ENCODE measurements around the gene CAMK2G.
"Not testable (repeated sequence)": the region's sequence is repeated elsewhere in the genome, so short reads cannot be mapped to it uniquely, and the experiment has no call there.

CAMK2G gene

DNA sequence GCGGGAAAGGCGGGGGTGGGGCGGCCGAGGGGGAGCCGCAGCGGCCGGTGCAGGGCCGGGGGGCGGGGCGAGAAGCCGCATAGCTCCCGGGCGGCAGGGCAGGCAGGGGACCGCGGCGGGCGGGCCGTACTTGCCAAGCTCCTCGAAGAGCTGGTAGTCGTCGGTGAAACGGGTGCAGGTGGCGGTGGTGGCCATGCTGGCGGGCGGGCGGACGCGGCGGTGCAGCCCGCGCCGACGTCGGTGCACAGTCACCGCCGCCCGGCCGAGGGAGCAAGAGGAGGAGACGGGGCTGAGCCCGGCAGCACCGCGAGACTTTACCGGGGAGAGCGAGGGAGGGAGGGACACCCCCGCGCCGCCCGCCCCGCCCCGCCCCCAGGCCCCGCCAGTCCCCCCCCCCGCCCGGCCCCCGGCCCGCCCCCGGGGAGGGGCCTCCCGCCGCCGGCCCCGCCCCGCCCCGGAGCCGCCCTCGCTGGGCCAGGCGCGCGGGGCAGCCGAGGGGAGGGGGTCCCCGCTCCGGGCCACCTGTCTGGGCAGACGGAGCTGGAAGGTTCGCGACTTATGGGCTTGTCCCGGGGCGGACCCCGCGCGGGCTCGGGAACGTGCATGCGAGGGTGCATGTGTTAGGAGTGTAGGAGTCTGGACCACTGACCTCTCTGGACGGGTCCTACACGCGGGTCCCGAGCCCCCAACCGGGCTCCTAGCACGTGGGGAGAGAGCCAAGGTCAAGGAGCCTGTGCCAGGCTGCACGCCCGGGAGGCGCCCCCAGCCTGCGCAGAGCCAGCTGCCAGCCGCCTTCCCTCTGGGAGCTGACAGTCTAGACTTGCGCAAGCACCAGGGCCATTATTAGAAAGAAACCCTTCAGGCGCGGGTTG, at the start of gene CAMK2G:
Gene CAMK2G (minus strand): TSS at position 289 of the 872 bp plus-strand sequence. CDS start 94 bp downstream, at position 195.
- Mint-ChIP-seq H3K4me1 (ENCODE audit: low read depth) (peaks cover 49% of the 10 kb centered on the region), H3K27ac (peak within 1 kb of the TSS; percentile 71), H3K4me3 (peak within 1 kb of the TSS; percentile 85), H3K9me3 (no peaks in the 10 kb centered on the region), H3K27me3 (ENCODE audit: low read depth) (peaks cover 13% of the 10 kb centered on the region), H3K36me3 (ENCODE audit: low read depth) (peaks cover 22% of the 10 kb centered on the region)

DNA sequence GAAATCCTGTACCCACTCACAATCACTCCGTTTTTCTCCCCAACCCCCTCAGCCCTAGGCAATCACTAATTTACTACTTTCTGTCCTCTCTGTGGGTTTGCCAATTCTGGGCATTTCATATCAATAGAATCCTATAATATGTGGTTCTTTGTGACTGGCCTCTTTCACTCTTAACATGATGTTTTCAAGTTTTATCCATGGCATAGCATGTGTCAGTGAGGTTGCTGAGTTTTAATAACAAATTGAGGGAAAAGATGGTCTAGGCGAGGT, 48.4 kb upstream of the CAMK2G start:
- Mint-ChIP-seq H3K27me3 (ENCODE audit: low read depth) (peaks cover 54% of the 10 kb centered on the region), H3K36me3 (ENCODE audit: low read depth) (peaks cover 10% of the 10 kb centered on the region), H3K9me3 (peaks cover 8% of the 10 kb centered on the region), H3K4me3 (no peak overlapping the region), H3K4me1 (ENCODE audit: low read depth) (peaks cover 37% of the 10 kb centered on the region), H3K27ac (no peak overlapping the region)

DNA sequence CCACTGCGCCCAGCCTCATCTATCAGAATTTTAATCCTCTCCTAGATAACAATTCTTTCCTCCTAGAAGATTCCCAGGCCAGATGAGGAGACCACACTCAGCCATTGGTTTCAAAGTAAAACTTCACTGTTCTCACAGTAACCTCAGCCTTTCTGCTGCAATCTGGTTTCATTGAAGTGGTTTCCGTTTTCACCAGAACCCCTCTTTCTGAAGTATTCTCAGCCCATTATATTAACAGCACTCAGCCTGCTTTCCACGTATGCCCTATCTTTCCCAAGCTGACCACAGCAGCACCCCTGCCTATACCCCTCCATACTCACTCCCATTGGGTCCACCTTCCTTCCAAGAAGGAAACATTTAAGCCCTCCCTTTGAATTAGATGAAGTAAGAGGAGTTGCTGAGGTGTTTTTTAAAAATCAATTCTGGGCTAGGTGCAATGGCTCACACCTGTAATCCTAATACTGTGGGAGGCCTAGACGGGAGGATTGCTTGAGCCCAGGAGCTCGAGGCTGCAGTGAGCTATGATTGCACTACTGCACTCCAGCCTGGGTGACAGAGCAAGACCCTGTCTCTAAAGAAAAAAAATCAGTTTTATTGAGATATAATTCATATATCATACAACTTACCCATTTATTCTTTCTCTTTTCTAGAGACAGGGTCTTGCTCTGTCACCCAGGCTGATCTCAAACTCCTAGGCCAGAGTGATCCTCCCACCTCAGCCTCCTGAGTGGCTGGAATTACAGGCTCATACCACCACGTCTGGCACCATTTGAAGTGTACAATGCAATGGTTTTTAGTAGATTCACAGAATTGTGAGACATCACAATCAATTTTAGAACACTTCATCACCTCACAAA, 47.9 kb upstream of the CAMK2G start:
- peaks cover 13% of the 10 kb centered on the region for H3K36me3 Mint-ChIP-seq (ENCODE audit: low read depth)
- H3K27ac Mint-ChIP-seq = peak overlapping the region; percentile 63
- H3K4me3 Mint-ChIP-seq = peak overlapping the region; percentile 45
- peaks cover 37% of the 10 kb centered on the region for H3K4me1 Mint-ChIP-seq (ENCODE audit: low read depth)
- H3K9me3 Mint-ChIP-seq = peaks cover 13% of the 10 kb centered on the region
- H3K27me3 Mint-ChIP-seq (ENCODE audit: low read depth) = peaks cover 48% of the 10 kb centered on the region

DNA sequence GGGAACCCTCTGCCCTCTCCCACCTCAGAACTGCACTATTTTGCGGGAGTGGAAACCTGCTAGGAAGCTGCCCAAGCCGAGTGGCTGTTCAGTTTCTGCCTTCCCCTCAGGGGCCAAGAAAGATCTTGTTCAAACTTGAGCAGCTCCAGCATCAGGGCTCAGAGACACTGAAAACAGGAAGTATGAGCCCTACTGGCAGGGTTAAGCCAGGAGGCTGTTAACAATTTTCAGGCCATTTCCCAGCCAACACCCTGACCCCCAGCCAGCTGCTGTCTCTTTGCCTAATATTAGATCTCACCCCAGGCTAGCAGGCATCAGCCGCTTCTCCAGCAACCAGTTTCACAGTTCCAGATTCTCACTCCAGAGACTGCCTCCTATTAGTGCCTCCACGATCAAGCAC, 45.7 kb upstream of the CAMK2G start:
- H3K4me1 Mint-ChIP-seq (ENCODE audit: low read depth) = peaks cover 34% of the 10 kb centered on the region

DNA sequence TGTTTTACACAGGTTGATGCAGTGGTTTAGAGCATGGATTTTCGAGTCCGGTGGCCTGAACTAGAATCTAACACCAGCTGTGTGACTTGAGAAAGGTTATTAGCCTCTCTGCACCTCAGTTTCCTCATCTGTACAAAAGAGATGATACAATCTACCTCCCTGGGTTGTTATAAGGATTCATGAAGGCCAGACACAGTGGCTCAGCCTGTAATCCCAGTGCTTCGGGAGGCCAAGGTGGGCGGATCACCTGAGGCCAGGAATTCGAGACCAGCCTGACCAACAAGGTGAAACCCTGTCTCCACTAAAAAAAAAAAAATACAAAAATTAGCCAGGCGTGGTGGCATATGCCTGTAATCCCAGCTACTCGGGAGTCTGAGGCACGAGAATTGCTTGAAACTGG, 45.1 kb upstream of the CAMK2G start:
- Mint-ChIP-seq H3K9me3 (peaks cover 13% of the 10 kb centered on the region), H3K27me3 (ENCODE audit: low read depth) (peaks cover 42% of the 10 kb centered on the region), H3K36me3 (ENCODE audit: low read depth) (peaks cover 22% of the 10 kb centered on the region), H3K4me1 (ENCODE audit: low read depth) (peaks cover 31% of the 10 kb centered on the region)
- H3K27ac Mint-ChIP-seq, H3K4me3 Mint-ChIP-seq: not testable (repeated sequence)

More for the DNA sequence above, 45.7 kb upstream of the CAMK2G start:
- peaks cover 42% of the 10 kb centered on the region for H3K27me3 Mint-ChIP-seq (ENCODE audit: low read depth)
- no peak overlapping the region for H3K4me3 Mint-ChIP-seq
- peaks cover 23% of the 10 kb centered on the region for H3K36me3 Mint-ChIP-seq (ENCODE audit: low read depth)
- H3K9me3 Mint-ChIP-seq = peaks cover 13% of the 10 kb centered on the region
- H3K27ac Mint-ChIP-seq = no peak overlapping the region

DNA sequence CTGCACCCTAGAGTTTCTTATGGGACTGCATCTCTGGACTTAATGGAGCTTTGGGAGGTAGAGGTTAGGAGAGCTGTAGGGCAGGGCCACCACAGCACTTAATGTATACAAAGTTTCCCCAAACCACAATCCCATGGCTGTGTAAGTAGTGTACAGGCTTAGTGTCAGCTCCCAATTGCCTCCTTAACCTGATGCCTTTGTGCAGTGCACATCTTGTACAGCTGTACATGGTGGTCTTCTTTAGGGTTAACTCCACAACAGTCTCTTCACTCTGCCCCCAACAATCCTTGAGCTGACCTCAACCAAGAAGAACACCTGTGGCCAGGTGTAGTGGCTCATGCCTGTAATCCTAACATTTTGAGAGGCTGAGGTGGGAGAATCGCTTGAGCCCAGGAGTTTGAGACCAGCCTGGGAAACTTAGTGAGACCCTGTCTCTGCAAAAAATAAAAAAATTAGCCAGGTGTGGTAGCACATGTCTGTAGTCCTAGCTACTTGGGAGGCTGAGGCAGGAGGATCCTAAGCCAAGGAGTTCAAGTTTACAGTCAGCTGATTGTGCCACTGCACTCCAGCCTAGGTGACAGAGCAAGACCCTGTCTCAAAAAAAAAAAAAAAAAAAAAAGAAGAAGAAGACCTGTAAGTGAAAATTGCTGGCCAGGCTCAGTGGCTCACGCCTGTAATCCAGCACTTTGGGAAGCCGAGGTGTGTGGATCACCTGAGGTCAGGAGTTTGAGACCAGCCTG, 43.4 kb upstream of the CAMK2G start:
- Mint-ChIP-seq H3K4me1 (ENCODE audit: low read depth) (peaks cover 24% of the 10 kb centered on the region), H3K27ac (no peak overlapping the region), H3K4me3 (no peak overlapping the region), H3K27me3 (ENCODE audit: low read depth) (peaks cover 44% of the 10 kb centered on the region), H3K36me3 (ENCODE audit: low read depth) (peaks cover 21% of the 10 kb centered on the region), H3K9me3 (peaks cover 13% of the 10 kb centered on the region)

DNA sequence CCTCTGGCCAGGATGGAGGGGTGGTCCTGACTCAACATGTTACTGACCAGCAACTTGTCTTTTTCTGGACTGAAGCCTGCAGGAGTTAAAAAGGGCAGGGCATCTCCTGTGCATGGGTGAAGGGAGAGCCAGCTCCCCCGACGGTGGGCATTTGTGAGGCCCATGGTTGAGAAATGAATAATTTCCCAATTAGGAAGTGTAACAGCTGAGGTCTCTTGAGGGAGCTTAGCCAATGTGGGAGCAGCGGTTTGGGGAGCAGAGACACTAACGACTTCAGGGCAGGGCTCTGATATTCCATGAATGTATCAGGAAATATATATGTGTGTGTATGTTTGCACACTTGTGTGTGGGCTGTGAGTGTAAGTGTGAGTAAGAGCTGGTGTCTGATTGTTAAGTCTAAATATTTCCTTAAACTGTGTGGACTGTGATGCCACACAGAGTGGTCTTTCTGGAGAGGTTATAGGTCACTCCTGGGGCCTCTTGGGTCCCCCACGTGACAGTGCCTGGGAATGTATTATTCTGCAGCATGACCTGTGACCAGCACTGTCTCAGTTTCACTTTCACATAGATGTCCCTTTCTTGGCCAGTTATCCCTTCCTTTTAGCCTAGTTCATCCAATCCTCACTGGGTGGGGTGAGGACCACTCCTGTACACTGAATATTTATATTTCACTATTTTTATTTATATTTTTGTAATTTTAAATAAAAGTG, 42.6 kb upstream of the CAMK2G start:
- Mint-ChIP-seq H3K27me3 (ENCODE audit: low read depth) (peaks cover 47% of the 10 kb centered on the region), H3K4me3 (no peak overlapping the region), H3K9me3 (peaks cover 13% of the 10 kb centered on the region), H3K36me3 (ENCODE audit: low read depth) (peaks cover 21% of the 10 kb centered on the region), H3K4me1 (ENCODE audit: low read depth) (peaks cover 16% of the 10 kb centered on the region), H3K27ac (no peak overlapping the region)

DNA sequence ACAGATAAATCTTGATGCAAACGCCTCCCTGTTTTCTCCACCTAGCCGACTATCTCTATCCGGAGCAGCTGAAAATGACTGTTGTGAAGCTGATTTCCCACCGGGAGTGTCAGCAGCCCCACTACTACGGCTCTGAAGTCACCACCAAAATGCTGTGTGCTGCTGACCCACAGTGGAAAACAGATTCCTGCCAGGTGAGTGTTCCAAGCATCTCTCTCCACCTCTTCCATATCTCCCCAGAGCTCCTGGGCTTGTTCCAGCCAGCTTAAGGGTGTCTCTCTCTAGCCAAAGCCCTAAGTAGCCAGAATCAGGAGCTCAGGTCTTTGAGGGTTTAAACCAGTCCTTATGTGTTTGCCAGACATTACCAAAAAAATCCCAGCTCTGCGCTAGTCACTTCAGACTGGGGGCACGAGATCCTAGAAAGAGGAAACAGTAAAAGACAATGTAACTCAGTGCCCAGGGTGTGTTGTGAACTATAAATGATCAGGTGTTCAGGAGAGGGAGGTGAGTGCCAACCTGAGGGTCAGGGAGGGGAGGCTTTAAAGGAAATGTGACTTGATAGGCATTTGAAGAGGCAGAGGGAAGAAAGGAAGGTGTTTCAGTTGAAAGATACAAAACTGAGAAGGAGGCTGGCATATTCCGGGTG, 41.0 kb upstream of the CAMK2G start:
- H3K27me3 Mint-ChIP-seq (ENCODE audit: low read depth) = peaks cover 58% of the 10 kb centered on the region
- no peak overlapping the region for H3K4me3 Mint-ChIP-seq
- H3K36me3 Mint-ChIP-seq (ENCODE audit: low read depth) = peaks cover 21% of the 10 kb centered on the region
- peaks cover 13% of the 10 kb centered on the region for H3K9me3 Mint-ChIP-seq
- H3K4me1 Mint-ChIP-seq (ENCODE audit: low read depth) = peaks cover 18% of the 10 kb centered on the region
- H3K27ac Mint-ChIP-seq = no peak overlapping the region

DNA sequence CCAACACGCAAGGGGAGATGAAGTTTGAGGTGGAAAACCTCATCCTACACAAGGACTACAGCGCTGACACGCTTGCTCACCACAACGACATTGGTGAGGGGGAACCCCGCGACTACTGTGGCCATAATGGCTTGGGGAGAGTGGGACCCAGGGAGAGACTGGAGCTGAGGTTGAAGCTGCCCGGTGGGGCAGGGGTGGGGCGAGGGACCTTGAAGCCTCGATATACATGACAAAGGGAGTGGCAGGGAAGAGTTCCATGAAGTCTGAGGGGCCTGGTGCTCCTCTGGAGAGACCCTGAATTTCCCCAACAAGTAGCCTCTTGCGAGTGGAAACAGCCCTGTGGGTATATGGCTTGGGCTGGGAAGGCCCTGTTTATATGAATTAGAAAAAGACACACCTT, 39.7 kb upstream of the CAMK2G start:
- no peak overlapping the region for H3K27ac Mint-ChIP-seq
- peaks cover 21% of the 10 kb centered on the region for H3K36me3 Mint-ChIP-seq (ENCODE audit: low read depth)
- peaks cover 13% of the 10 kb centered on the region for H3K9me3 Mint-ChIP-seq
- H3K27me3 Mint-ChIP-seq (ENCODE audit: low read depth) = peaks cover 62% of the 10 kb centered on the region
- H3K4me3 Mint-ChIP-seq = no peak overlapping the region
- H3K4me1 Mint-ChIP-seq (ENCODE audit: low read depth) = peaks cover 22% of the 10 kb centered on the region

DNA sequence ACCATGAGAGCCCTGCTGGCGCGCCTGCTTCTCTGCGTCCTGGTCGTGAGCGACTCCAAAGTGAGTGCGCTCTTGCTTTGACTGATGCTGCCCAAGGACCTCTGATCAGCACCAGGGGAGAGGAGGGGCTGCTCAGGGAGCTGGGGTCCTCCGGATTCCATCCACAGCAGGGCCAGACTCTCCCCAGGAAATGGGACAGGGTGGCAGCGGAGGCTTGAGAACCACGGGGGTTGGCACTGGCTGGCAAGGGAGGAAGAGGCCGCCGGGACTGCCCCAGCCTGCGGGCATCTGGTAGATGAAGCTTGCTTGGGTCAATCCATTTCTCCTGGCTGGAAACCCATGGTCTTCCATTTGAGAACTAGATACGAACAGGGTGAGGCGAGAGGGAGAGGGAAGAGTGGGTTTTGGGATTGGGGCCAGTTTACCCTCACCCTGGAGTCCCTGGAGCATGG, 37.2 kb upstream of the CAMK2G start:
- Mint-ChIP-seq H3K27me3 (ENCODE audit: low read depth) (peaks cover 64% of the 10 kb centered on the region), H3K36me3 (ENCODE audit: low read depth) (peaks cover 11% of the 10 kb centered on the region)

DNA sequence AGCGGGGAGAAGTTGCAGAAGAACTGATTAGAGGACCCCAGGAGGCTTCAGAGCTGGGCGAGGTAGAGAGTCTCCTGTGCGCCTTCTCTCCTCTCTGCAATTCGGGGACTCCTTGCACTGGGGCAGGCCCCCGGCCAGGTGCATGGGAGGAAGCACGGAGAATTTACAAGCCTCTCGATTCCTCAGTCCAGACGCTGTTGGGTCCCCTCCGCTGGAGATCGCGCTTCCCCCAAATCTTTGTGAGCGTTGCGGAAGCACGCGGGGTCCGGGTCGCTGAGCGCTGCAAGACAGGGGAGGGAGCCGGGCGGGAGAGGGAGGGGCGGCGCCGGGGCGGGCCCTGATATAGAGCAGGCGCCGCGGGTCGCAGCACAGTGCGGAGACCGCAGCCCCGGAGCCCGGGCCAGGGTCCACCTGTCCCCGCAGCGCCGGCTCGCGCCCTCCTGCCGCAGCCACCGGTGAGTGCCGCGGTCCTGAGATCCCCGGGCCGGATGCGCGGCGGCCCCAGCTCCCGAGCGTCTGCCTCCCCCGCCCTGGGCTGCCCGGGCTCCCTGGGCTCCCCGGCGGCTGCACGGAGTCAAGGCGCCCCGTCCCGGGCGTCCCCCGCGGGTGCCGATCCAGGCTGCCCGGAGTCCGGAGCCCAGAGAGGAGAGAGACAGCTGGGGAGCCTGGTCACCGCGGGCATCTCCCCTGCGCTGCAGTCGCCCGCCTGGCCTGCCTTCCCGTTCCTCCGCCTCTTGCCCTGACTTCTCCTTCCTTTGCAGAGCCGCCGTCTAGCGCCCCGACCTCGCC, 36.6 kb upstream of the CAMK2G start, which contains the start of gene PLAU:
Gene PLAU (plus strand): TSS at position 369 of the 789 bp plus-strand sequence. CDS start 424 bp downstream, outside the sequence.
- Mint-ChIP-seq H3K9me3 (no peaks in the 10 kb centered on the region), H3K27me3 (ENCODE audit: low read depth) (peaks cover 58% of the 10 kb centered on the region), H3K27ac (peak within 1 kb of the TSS; percentile 67), H3K36me3 (ENCODE audit: low read depth) (peaks cover 7% of the 10 kb centered on the region), H3K4me1 (ENCODE audit: low read depth) (peaks cover 32% of the 10 kb centered on the region), H3K4me3 (peak within 1 kb of the TSS; percentile 97)

More for the DNA sequence above, 37.2 kb upstream of the CAMK2G start:
- H3K4me1 Mint-ChIP-seq (ENCODE audit: low read depth) = peaks cover 32% of the 10 kb centered on the region
- no peaks in the 10 kb centered on the region for H3K9me3 Mint-ChIP-seq
- H3K4me3 Mint-ChIP-seq = peak overlapping the region; percentile 97
- H3K27ac Mint-ChIP-seq = peak overlapping the region; percentile 67

DNA sequence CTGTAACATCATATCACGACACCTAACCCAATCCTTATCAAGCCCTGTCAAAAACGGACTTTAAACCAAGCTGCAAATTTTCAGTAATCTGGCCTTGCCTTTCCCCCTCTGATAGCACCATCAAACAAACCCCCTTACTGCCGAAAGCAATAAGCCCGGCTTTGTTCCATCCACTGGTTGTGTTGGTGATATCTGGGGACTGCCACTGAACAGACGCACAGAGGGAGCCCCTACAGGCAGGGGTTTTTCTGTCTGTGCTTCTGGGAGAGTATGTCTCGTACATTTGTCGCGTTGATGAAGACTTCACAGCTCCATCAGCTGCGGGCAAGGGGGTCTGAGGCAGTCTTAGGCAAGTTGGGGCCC, 36.0 kb upstream of the CAMK2G start:
- peaks cover 4% of the 10 kb centered on the region for H3K36me3 Mint-ChIP-seq (ENCODE audit: low read depth)
- H3K4me1 Mint-ChIP-seq (ENCODE audit: low read depth) = peaks cover 32% of the 10 kb centered on the region
- H3K4me3 Mint-ChIP-seq = peak overlapping the region; percentile 75
- no peak overlapping the region for H3K27ac Mint-ChIP-seq
- H3K9me3 Mint-ChIP-seq = no peaks in the 10 kb centered on the region
- H3K27me3 Mint-ChIP-seq (ENCODE audit: low read depth) = peaks cover 57% of the 10 kb centered on the region

All from T-helper 1 cell treated with Interleukin-12 subunit alpha and Interleukin-12 subunit beta and Interleukin-4 antibody, amounts not matched to agents 30 μg/mL and 1 μg/mL, for 36 hours (primary cell).